WTC11 (cell line): ENCODE measurements around the gene ZNF598. TPM values are rescaled to one million over a fixed set of nuclear protein-coding genes. Genes with fewer than 3 reads are reported as not detected.

Experiments used
- ATAC-seq: fragments of 200-7000 bp; cut with Tn5 transposase; 2 replicates; pipeline ENCODE4 v1.10.0; 2021; ENCODE audit warnings: mild to moderate bottlenecking, moderate library complexity
- CTCF ChIA-PET: fragments of 300-600 bp; sonication (Branson Sonifier 250); formaldehyde crosslinking; loops from one replicate; lab custom pipeline; 2021; ENCODE audit warnings: antibody characterized with exemption; lab: Charles Lee
- POLR2A ChIA-PET: fragments of 350-600 bp; sonication (Branson Sonifier 250); formaldehyde crosslinking; loops from one replicate; lab custom pipeline; 2021; ENCODE audit warnings: antibody characterized with exemption; lab: Charles Lee
- DNase-seq: peaks from one replicate; pipeline ENCODE4 v3.0.0; 2021; ENCODE audit warnings: low spot score
- H3K27ac Mint-ChIP-seq: 2 replicates; pipeline ENCODE4 v1.8.0; 2021; ENCODE audit warnings: mixed read lengths
- H3K27me3 Mint-ChIP-seq: 2 replicates; pipeline ENCODE4 v1.8.0; 2021; ENCODE audit warnings: low read depth, mild to moderate bottlenecking, moderate library complexity, mixed read lengths
- H3K36me3 Mint-ChIP-seq: 2 replicates; pipeline ENCODE4 v1.8.0; 2021; ENCODE audit warnings: mixed read lengths
- H3K4me1 Mint-ChIP-seq: 2 replicates; pipeline ENCODE4 v1.8.0; 2022; ENCODE audit warnings: mixed read lengths
- H3K4me3 Mint-ChIP-seq: 2 replicates; pipeline ENCODE4 v1.8.0; 2021; ENCODE audit warnings: mild to moderate bottlenecking, moderate library complexity, mixed read lengths
- H3K9me3 Mint-ChIP-seq: 2 replicates; pipeline ENCODE4 v1.8.0; 2021; ENCODE audit warnings: mixed read lengths
- AFF4 ChIP-seq: sonication (generic); formaldehyde crosslinking; IDR thresholded peaks from 2 replicates; pipeline ENCODE4 v1.8.1; 2023; ENCODE audit warnings: mild to moderate bottlenecking, missing genetic modification reagents, borderline replicate concordance
- CBFB ChIP-seq: sonication (generic); formaldehyde crosslinking; IDR thresholded peaks from 2 replicates; pipeline ENCODE4 v1.8.1; 2022; ENCODE audit warnings: mild to moderate bottlenecking, low read depth, missing genetic modification reagents
- ERG ChIP-seq: fragments of 250-450 bp; sonication (Bioruptor Pico); IDR thresholded peaks from 2 replicates; pipeline ENCODE4 v1.8.0; 2021; ENCODE audit warnings: mild to moderate bottlenecking
- ESRRA ChIP-seq: sonication (generic); formaldehyde crosslinking; IDR thresholded peaks from 2 replicates; pipeline ENCODE4 v1.8.1; 2022; ENCODE audit warnings: mild to moderate bottlenecking, missing genetic modification reagents, borderline replicate concordance
- ETV6 ChIP-seq: sonication (generic); formaldehyde crosslinking; IDR thresholded peaks from 2 replicates; pipeline ENCODE4 v1.8.1; 2022; ENCODE audit warnings: mild to moderate bottlenecking, missing genetic modification reagents
- FOXJ3 ChIP-seq: sonication (generic); formaldehyde crosslinking; IDR thresholded peaks from 2 replicates; pipeline ENCODE4 v1.9.0; 2021; ENCODE audit warnings: missing genetic modification reagents, mild to moderate bottlenecking, borderline replicate concordance
- HMGA2 ChIP-seq: fragments of 250-450 bp; sonication (Bioruptor Pico); IDR thresholded peaks from 2 replicates; pipeline ENCODE4 v1.4.0; 2021; ENCODE audit warnings: mild to moderate bottlenecking, moderate library complexity
- IRF1 ChIP-seq: sonication (generic); formaldehyde crosslinking; IDR thresholded peaks from 2 replicates; pipeline ENCODE4 v1.8.0; 2023; ENCODE audit warnings: missing genetic modification reagents
- KAT7 ChIP-seq: sonication (generic); formaldehyde crosslinking; IDR thresholded peaks from 2 replicates; pipeline ENCODE4 v1.8.1; 2023; ENCODE audit warnings: missing genetic modification reagents, mild to moderate bottlenecking, borderline replicate concordance
- MLX ChIP-seq: sonication (generic); formaldehyde crosslinking; IDR thresholded peaks from 2 replicates; pipeline ENCODE4 v1.8.1; 2023; ENCODE audit warnings: mild to moderate bottlenecking, missing genetic modification reagents, moderate library complexity
- NFATC4 ChIP-seq: fragments of 250-450 bp; sonication (Bioruptor Pico); IDR thresholded peaks from 2 replicates; pipeline ENCODE4 v1.9.0; 2021; ENCODE audit warnings: mild to moderate bottlenecking
- RORB ChIP-seq: fragments of 250-450 bp; sonication (Bioruptor Pico); IDR thresholded peaks from 2 replicates; pipeline ENCODE4 v1.9.0; 2021; ENCODE audit warnings: mild to moderate bottlenecking
- SMAD3 ChIP-seq: sonication (generic); formaldehyde crosslinking; IDR thresholded peaks from 2 replicates; pipeline ENCODE4 v1.8.0; 2022; ENCODE audit warnings: missing genetic modification reagents, mild to moderate bottlenecking, borderline replicate concordance
- SMAD4 ChIP-seq: sonication (generic); formaldehyde crosslinking; IDR thresholded peaks from 2 replicates; pipeline ENCODE4 v1.8.0; 2022; ENCODE audit warnings: mild to moderate bottlenecking, missing genetic modification reagents
- TEAD1 ChIP-seq: sonication (generic); formaldehyde crosslinking; IDR thresholded peaks from 2 replicates; pipeline ENCODE4 v1.8.0; 2022; ENCODE audit warnings: mild to moderate bottlenecking, missing genetic modification reagents
- ZBTB21 ChIP-seq: sonication (generic); formaldehyde crosslinking; IDR thresholded peaks from 2 replicates; pipeline ENCODE4 v1.8.1; 2023; ENCODE audit warnings: mild to moderate bottlenecking, missing genetic modification reagents, borderline replicate concordance
- ZMAT4 ChIP-seq: fragments of 250-450 bp; sonication (Bioruptor Pico); IDR thresholded peaks from 2 replicates; pipeline ENCODE4 v1.9.0; 2021; ENCODE audit warnings: mild to moderate bottlenecking
- ZNF138 ChIP-seq: sonication (generic); formaldehyde crosslinking; conservative IDR thresholded peaks from 2 replicates; pipeline ENCODE4 v1.8.1; 2022; ENCODE audit warnings: mild to moderate bottlenecking, moderate library complexity, missing genetic modification reagents
- ZNF263 ChIP-seq: sonication (generic); formaldehyde crosslinking; IDR thresholded peaks from 2 replicates; pipeline ENCODE4 v1.8.1; 2022; ENCODE audit warnings: low read depth, mild to moderate bottlenecking, moderate library complexity, missing genetic modification reagents
- ZNF281 ChIP-seq: sonication (generic); formaldehyde crosslinking; IDR thresholded peaks from 2 replicates; pipeline ENCODE4 v1.8.0; 2023; ENCODE audit warnings: mild to moderate bottlenecking, missing genetic modification reagents
- total RNA-seq: library from RNA; stranded (reverse); gene quantifications from 3 replicates; pipeline ENCODE4 v1.2.3, GENCODE V29; 2021

Gene ZNF598
- total RNA-seq, 1 experiment from 2014 or later, result 66.4 TPM

GRCh38 chr16:1984347-1985225, 25.0 kb downstream of the ZNF598 start (continued):
- TF ChIP-seq MLX (CRISPR knock-in tag) (no peak), ZBTB21 (CRISPR knock-in tag) (no peak), ZNF263 (CRISPR knock-in tag) (peak; percentile 18; the same call in 1 of the 2 replicates), SMAD4 (CRISPR knock-in tag) (no peak), RORB (no peak), KAT7 (CRISPR knock-in tag) (0 out of 2 replicates have a peak, but pooled peaks have one; percentile 68)

GRCh38 chr16:1983544-1984346, 25.9 kb downstream of the ZNF598 start, which contains the start of gene GFER:
Gene GFER, plus strand, starts transcription at chr16:1984193. Its CDS starts 26 bp downstream, at chr16:1984219.
- Mint-ChIP-seq H3K27me3 (peaks cover 42% of the 10 kb centered on the region), H3K4me3 (peak within 1 kb of the TSS; percentile 81), H3K36me3 (peaks cover 5% of the 10 kb centered on the region; the same call in 1 of the 2 replicates), H3K9me3 (no peaks in the 10 kb centered on the region), H3K27ac (peak within 1 kb of the TSS; percentile 80), H3K4me1 (peaks cover 30% of the 10 kb centered on the region)
- POLR2A ChIA-PET, result interaction anchor here (0.5 to 1.3 kb wide), 2 partner anchors 172 to 175 kb away, joined by 3 to 4 read pairs; partner anchors contain the start of gene TRAF7
- ATAC-seq, result peak; percentile 78
- CTCF ChIA-PET, result interaction anchor here (0.5 to 1.8 kb wide), 7 partner anchors 9 to 201 kb away, joined by 3 to 11 read pairs (median 3); partner anchors contain the start of genes NUBP2 and SPSB3
- peak; percentile 95 for DNase-seq
- TF ChIP-seq ZNF281 (CRISPR knock-in tag) (no peak), ERG (CRISPR knock-in tag) (no peak), IRF1 (no peak), ETV6 (CRISPR knock-in tag) (0 out of 2 replicates have a peak, but pooled peaks have one; percentile 20), SMAD3 (no peak), NFATC4 (CRISPR knock-in tag) (peak; percentile 60; the same call in 1 of the 2 replicates), AFF4 (CRISPR knock-in tag) (no peak), CBFB (CRISPR knock-in tag) (no peak), ZMAT4 (CRISPR knock-in tag) (no peak), ESRRA (peak; percentile 81; the same call in 1 of the 2 replicates), HMGA2 (no peak), ZNF263 (CRISPR knock-in tag) (no peak), TEAD1 (peak; percentile 61; the same call in 1 of the 2 replicates), ZNF138 (CRISPR knock-in tag) (no peak), FOXJ3 (CRISPR knock-in tag) (no peak)
